Measurements from ENCODE around the gene NFATC4.

- TF ChIP-seq GATA1 (IDR thresholded peaks at IDR 0.05; ENCODE audit: low read depth, low read length) (no peak), POLR2A (IDR thresholded peaks at IDR 0.05; ENCODE audit: low read length) (no peak)
Measured at GRCh38 chr14:24408764-24409163, 40.8 kb downstream of the NFATC4 start.

Measured in erythroblast (primary cell).